Measurements from ENCODE around the gene BIRC7. TPM values are rescaled to one million over a fixed set of nuclear protein-coding genes. Genes with fewer than 3 reads are reported as not detected.

Gene BIRC7
- total RNA-seq, 1 experiment from 2014 or later = 0.17 TPM

DNA sequence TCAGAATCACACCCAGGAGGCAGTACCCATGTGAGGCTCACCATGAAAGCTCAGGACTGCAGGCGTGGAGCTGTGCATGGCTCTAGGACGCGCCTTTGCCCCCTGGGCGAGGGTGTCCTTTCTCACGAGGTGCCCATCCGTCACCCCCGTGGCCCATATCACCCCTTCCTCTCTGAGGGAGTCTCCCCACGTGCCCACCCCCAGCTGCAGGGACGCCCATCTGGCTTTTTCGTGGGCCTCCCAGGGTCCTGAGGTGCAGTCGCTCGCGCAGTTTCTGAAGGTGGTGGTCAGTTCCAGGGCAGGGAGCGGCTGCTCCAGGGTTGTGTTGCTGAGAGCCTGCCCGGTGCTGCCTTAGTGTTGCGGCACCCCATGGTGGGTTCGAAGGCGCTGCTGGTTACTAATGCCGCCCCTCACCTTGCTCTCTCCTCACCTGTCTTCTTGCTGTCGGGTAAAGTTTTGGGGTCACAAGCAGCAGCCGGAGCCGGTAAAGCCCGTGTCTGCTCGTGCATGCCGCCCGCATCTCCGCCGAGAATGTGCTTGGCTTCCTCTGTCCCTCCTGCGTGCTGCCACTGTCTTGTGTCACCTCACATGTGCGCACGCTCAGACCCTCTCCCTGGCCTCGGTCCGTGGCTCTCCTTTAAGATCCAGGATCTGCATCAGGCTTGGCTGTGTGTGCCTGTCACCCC lies 47.8 kb downstream of the BIRC7 start:
- ATAC-seq = no peak
- Mint-ChIP-seq H3K36me3 (peaks cover 23% of the 10 kb centered on the region), H3K27ac (no peak overlapping the region), H3K27me3 (ENCODE audit: low read depth) (no peaks in the 10 kb centered on the region), H3K9me3 (no peaks in the 10 kb centered on the region), H3K4me3 (no peak overlapping the region), H3K4me1 (no peaks in the 10 kb centered on the region)
- POLR2A ChIA-PET = no interaction called here
- no peak for DNase-seq (ENCODE audit: low spot score)
- CTCF ChIA-PET = interaction anchor here (4.7 kb wide), 1 partner anchor 60 kb away, joined by 66 read pairs; no protein-coding TSS in a partner anchor
- TF ChIP-seq ZBTB43 (CRISPR knock-in tag; IDR thresholded peaks at IDR 0.05) (no peak), NFE2L1 (CRISPR knock-in tag; IDR thresholded peaks at IDR 0.05) (no peak), ZNF425 (CRISPR knock-in tag; conservative IDR thresholded peaks at IDR 0.05) (no peak), GTF2I (CRISPR knock-in tag; conservative IDR thresholded peaks at IDR 0.05) (no peak), E2F4 (CRISPR knock-in tag; IDR thresholded peaks at IDR 0.05; ENCODE audit: borderline replicate concordance, low read depth) (no peak), OVOL2 (CRISPR knock-in tag; IDR thresholded peaks at IDR 0.05; ENCODE audit: borderline replicate concordance) (no peak)
- TF ChIP-seq, protein P1, sequence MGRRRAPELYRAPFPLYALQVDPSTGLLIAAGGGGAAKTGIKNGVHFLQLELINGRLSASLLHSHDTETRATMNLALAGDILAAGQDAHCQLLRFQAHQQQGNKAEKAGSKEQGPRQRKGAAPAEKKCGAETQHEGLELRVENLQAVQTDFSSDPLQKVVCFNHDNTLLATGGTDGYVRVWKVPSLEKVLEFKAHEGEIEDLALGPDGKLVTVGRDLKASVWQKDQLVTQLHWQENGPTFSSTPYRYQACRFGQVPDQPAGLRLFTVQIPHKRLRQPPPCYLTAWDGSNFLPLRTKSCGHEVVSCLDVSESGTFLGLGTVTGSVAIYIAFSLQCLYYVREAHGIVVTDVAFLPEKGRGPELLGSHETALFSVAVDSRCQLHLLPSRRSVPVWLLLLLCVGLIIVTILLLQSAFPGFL (CRISPR knock-in tag; IDR thresholded peaks at IDR 0.05; ENCODE audit: borderline replicate concordance) = no peak
- TF ChIP-seq, protein P2, sequence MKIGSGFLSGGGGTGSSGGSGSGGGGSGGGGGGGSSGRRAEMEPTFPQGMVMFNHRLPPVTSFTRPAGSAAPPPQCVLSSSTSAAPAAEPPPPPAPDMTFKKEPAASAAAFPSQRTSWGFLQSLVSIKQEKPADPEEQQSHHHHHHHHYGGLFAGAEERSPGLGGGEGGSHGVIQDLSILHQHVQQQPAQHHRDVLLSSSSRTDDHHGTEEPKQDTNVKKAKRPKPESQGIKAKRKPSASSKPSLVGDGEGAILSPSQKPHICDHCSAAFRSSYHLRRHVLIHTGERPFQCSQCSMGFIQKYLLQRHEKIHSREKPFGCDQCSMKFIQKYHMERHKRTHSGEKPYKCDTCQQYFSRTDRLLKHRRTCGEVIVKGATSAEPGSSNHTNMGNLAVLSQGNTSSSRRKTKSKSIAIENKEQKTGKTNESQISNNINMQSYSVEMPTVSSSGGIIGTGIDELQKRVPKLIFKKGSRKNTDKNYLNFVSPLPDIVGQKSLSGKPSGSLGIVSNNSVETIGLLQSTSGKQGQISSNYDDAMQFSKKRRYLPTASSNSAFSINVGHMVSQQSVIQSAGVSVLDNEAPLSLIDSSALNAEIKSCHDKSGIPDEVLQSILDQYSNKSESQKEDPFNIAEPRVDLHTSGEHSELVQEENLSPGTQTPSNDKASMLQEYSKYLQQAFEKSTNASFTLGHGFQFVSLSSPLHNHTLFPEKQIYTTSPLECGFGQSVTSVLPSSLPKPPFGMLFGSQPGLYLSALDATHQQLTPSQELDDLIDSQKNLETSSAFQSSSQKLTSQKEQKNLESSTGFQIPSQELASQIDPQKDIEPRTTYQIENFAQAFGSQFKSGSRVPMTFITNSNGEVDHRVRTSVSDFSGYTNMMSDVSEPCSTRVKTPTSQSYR (CRISPR knock-in tag; IDR thresholded peaks at IDR 0.05) = no peak

GRCh38 chr20:63284083-63284440 lies 48.4 kb downstream of the BIRC7 start:
- Mint-ChIP-seq H3K4me3 (no peak overlapping the region), H3K27ac (no peak overlapping the region), H3K4me1 (no peaks in the 10 kb centered on the region), H3K9me3 (no peaks in the 10 kb centered on the region), H3K27me3 (ENCODE audit: low read depth) (no peaks in the 10 kb centered on the region), H3K36me3 (peaks cover 21% of the 10 kb centered on the region)
- POLR2A ChIA-PET = no interaction called here
- no peak for ATAC-seq
- CTCF ChIA-PET = no interaction called here
- DNase-seq (ENCODE audit: low spot score) = no peak
- TF ChIP-seq, protein P3, sequence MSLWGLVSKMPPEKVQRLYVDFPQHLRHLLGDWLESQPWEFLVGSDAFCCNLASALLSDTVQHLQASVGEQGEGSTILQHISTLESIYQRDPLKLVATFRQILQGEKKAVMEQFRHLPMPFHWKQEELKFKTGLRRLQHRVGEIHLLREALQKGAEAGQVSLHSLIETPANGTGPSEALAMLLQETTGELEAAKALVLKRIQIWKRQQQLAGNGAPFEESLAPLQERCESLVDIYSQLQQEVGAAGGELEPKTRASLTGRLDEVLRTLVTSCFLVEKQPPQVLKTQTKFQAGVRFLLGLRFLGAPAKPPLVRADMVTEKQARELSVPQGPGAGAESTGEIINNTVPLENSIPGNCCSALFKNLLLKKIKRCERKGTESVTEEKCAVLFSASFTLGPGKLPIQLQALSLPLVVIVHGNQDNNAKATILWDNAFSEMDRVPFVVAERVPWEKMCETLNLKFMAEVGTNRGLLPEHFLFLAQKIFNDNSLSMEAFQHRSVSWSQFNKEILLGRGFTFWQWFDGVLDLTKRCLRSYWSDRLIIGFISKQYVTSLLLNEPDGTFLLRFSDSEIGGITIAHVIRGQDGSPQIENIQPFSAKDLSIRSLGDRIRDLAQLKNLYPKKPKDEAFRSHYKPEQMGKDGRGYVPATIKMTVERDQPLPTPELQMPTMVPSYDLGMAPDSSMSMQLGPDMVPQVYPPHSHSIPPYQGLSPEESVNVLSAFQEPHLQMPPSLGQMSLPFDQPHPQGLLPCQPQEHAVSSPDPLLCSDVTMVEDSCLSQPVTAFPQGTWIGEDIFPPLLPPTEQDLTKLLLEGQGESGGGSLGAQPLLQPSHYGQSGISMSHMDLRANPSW (CRISPR knock-in tag; conservative IDR thresholded peaks at IDR 0.05; ENCODE audit: low read depth) = no peak
- no peak for TF ChIP-seq SP1 (CRISPR knock-in tag; conservative IDR thresholded peaks at IDR 0.05)
- TF ChIP-seq, protein P4, sequence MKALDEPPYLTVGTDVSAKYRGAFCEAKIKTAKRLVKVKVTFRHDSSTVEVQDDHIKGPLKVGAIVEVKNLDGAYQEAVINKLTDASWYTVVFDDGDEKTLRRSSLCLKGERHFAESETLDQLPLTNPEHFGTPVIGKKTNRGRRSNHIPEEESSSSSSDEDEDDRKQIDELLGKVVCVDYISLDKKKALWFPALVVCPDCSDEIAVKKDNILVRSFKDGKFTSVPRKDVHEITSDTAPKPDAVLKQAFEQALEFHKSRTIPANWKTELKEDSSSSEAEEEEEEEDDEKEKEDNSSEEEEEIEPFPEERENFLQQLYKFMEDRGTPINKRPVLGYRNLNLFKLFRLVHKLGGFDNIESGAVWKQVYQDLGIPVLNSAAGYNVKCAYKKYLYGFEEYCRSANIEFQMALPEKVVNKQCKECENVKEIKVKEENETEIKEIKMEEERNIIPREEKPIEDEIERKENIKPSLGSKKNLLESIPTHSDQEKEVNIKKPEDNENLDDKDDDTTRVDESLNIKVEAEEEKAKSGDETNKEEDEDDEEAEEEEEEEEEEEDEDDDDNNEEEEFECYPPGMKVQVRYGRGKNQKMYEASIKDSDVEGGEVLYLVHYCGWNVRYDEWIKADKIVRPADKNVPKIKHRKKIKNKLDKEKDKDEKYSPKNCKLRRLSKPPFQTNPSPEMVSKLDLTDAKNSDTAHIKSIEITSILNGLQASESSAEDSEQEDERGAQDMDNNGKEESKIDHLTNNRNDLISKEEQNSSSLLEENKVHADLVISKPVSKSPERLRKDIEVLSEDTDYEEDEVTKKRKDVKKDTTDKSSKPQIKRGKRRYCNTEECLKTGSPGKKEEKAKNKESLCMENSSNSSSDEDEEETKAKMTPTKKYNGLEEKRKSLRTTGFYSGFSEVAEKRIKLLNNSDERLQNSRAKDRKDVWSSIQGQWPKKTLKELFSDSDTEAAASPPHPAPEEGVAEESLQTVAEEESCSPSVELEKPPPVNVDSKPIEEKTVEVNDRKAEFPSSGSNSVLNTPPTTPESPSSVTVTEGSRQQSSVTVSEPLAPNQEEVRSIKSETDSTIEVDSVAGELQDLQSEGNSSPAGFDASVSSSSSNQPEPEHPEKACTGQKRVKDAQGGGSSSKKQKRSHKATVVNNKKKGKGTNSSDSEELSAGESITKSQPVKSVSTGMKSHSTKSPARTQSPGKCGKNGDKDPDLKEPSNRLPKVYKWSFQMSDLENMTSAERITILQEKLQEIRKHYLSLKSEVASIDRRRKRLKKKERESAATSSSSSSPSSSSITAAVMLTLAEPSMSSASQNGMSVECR (CRISPR knock-in tag; IDR thresholded peaks at IDR 0.05; ENCODE audit: borderline replicate concordance) = no peak

Measured in WTC11 (cell line).